ENCODE results near the gene FBLN5.

FBLN5 gene

DNA sequence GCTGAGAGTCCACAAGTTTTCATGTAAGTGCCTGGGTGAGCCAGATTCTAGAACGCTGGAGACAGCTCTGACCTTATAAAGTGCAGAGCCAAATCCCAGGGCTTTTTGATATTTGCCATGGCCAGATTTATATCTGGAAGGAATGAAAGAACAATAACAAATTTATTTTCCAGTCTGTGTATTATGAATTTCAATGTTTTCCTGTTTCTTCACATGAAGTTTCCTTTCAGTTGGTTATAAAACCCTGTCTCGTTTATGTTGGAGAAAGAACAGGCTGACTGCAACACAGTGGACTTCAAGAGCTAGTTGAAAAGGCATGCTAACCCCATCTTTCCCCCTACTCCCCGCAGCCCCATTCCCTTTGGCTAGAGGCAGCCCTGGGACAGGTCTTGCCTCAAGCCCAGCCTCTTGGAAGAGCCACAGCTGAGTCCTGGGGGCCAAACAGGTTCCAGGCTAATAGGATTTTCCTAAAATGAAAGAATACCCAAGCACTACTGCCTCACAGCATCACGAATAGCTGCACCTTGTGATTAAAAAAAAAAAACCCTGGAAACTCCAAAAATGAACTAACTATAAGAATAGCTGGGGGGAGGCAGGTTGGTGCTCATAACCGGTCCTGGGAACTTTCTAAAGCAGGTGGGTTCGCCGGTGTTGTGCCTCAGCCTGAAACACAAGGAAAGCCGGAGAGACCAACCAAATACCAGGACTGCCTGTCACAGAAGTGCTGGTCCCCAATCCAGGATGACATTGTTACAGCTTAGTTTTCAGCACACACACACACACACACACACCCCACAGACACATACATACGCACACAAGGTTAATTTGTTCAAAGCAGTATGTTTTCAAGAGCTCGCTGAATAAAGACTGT is 1.5 kb downstream of the FBLN5 start:
- peak; percentile 22 for DNase-seq

DNA sequence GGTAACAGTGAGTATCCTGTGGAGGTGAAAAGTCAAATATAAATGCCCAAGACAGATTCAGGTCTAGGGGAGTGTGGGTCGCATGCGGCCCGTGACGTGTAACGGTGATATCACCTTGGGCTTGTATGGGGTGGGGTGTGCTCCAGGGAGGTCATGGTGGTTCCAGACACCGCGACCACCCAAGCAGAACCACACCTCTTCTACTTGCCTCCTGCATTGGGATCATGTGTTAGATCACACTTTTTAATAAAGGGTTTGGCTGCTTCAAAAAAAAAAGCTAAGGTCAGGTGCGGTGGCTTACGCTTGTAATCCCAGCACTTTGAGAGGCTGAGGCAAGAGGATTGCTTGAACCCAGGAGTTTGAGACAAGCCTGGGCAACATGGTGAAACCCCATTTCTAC is 4.5 kb downstream of the FBLN5 start:
- no peak for DNase-seq

- DNase-seq: no peak
Measured at GRCh38 chr14:91942128-91942527, 5.4 kb downstream of the FBLN5 start.

- no peak for DNase-seq
Measured at GRCh38 chr14:91940209-91940608, 7.3 kb downstream of the FBLN5 start.

GRCh38 chr14:91935586-91935985 is 11.9 kb downstream of the FBLN5 start:
- no peak for DNase-seq

GRCh38 chr14:91934554-91935285 is 12.8 kb downstream of the FBLN5 start:
- no peak for DNase-seq

- no peak for DNase-seq
Measured at GRCh38 chr14:91931478-91932088, 15.9 kb downstream of the FBLN5 start.

GRCh38 chr14:91929700-91930099 is 17.8 kb downstream of the FBLN5 start:
- DNase-seq: peak; percentile 18

DNA sequence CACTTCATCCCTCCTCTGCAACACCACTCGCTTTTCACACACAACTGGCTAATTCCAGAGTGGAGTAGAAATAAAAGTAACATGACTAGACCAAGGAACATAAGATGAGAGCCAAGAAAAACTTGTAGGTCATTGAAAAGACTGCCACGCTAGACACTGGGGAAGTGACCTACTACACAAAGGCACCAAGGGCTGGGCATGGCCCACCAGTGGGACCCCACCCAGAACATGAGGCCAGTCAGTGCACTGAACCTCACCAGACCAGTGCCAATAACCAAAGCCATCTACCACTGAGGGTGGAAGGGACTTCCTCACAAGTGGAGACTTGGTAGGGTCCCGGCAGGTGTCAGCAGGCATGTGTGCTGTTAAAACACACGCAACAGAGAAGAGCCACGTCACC is 19.7 kb downstream of the FBLN5 start:
- no peak for DNase-seq

GRCh38 chr14:91927191-91927590 is 20.3 kb downstream of the FBLN5 start:
- DNase-seq: no peak

DNA sequence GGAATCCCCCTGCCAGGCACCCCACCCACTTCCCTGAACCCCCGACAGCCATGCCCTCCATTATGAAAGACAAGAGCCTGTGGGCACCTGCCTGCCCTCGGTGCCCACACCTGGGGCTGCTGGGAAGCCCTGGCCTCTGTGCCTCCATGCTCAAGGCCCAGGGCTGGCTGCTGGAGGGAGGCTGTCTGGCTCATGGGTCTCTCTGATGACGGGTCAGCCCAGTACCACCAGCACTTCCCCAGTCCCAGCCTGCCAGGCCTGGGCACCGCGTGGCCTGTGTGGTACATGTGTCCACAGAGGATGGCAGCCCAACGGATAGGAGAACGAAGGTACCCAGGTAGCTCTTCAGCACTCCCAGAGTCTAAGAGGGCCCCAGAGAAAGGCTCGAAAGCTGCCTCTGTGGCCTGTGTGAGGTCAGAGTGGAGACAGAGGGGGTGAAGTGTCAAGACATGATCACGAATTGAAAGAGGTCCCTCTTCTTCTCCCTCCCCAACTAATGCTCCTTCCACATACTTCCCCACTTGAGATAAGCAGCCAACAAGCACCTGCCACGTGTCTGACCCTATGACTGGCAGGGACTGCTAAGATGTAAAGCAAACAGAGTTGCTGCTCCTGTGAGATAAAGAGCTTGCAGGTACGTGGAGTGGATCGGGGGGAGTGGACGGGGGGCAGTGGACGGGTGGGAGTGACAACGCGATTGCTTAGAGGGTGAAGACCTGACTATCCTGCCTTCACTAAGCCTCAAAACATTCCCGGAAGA is 21.2 kb downstream of the FBLN5 start:
- DNase-seq: no peak

DNA sequence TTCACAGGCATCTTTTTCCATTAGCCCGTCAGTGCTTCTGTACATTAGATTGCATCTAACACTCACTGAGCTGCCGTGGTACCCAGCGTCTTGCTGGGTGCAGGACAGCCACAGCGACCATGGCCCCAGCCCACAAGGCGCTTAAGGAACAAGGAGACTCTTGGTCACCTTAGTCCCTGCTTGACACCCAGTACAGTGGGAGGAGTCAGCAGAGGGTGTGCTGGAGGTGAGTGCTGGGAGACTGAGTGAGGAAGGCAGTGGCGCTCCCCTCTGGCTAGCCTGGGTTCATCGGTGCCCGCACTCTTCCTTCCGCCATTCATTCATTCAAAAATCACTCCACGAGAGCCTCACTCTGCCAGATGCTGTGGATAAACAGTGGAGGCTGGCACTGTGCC is 21.8 kb downstream of the FBLN5 start:
- DNase-seq: no peak

GRCh38 chr14:91925001-91925726 is 22.3 kb downstream of the FBLN5 start:
- DNase-seq: peak; percentile 85

DNA sequence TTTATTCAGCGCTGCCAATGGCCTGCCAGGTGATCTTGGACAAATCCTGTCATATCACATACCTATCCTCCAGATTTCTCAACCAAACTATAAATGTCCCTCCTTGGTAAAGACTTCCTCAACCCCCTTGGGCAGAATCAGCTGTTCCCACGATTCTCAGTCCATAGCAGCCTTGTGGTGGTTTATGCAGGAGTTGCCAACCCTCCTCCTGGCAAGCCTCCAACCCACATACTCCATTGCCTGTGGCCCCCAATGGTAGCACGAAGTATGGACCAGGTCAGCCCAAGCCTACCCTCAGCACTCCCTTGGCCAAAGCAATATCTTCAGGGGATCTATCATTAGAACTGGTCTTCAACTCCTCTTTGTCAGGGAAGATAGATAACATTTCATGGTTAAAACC is 27.0 kb downstream of the FBLN5 start:
- no peak for DNase-seq

DNA sequence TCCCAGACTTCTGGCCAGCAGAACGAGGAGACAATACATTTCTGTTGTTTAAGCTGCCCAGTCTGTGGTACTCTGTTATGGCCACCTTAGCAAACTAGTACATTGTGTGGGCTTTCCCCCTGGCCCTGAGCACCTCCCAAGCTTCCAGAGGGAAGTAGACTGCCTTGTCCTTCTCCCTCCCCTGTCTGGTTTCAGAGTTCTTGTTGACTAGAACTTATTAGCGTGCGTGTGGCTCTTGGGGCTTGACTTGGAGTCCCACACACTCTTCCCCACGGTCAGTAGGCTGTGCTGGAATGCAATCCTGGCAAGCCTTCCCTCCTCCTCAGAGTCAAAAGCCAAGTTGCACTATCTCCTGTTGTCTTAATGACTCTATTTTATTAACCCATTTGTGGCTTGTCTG is 27.7 kb downstream of the FBLN5 start:
- DNase-seq: peak; percentile 60

DNA sequence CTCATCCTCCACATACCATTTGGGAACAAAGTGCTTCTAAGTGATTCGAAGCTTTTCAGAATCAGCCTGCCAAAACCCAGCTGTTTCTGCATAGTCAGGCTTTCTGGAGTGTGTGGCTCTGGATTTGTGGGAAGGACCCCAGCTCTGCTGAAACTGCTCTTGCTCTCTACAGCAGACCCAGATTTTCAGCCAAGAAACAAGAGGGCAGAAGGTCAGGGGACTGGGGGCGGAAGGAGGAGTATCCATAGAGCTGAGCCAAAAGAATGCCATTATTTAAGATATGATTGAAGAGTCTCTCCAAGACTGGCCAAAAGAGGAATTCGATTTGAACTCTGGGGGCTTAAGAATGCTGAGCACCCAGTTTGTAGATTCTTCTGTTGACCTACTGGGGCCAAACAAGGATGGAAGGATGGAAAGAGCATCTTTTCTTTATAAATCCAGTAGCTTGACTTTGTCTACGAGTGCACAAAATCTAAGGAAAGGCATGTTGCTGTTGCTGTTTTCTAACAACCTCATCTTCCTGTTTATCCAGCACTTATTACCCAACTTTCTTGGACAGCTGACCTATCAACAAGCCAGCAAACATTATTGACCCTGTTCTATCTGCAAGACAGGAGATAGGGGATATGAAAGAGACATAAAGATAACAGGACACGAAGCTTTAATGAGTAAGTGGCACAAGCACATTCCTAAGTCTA is 29.2 kb downstream of the FBLN5 start:
- DNase-seq: no peak

- no peak for DNase-seq
Measured at GRCh38 chr14:91912035-91912434, 35.5 kb downstream of the FBLN5 start.

GRCh38 chr14:91911474-91912032 is 35.9 kb downstream of the FBLN5 start:
- peak; percentile 34 for DNase-seq

GRCh38 chr14:91910196-91910595 is 37.3 kb downstream of the FBLN5 start:
- DNase-seq: no peak

DNA sequence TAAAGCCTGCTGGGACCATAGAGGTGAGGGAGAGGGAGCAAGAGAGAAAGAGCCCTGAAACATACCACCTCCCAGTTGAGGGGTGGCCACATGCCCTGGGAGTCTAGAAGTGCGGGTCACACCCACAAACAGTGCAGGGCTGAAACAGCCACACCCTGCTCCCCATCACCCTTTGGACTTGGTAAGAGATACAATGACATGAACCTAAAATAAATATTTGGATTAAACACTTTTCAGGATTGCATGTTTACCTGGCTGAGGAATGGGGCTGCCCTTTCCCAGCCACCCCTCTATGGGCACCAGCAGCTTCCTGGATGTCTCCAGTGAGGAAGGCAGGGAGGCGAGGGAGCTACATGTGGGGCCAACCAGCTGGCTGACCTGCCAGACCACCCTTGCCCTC is 41.1 kb downstream of the FBLN5 start:
- DNase-seq: no peak

Data from fibroblast of skin of scalp (primary cell).